HepG2 (cell line): Measurements from ENCODE around the gene TSPAN32. TPM values are rescaled to one million over a fixed set of nuclear protein-coding genes. Genes with fewer than 3 reads are reported as not detected.

Source experiments
- ATAC-seq: fragments of 200-7000 bp; cut with Tn5 transposase; 3 replicates; pipeline ENCODE4 v1.9.1; 2020; ENCODE audit warnings: mild to moderate bottlenecking, moderate library complexity
- BruUV-seq: library from RNA; stranded (reverse); fragments of 400-500 nt; replicated peaks from 2 replicates; lab custom pipeline; 2021; lab: Mats Ljungman, UMichigan
- CTCF ChIA-PET: fragments of 300-600 bp; formaldehyde crosslinking; extraction: SDS; loops from one replicate; lab custom pipeline; 2021; ENCODE audit warnings: low total read pairs, inconsistent platforms, low intra/inter-chr PET ratio; lab: Yijun Ruan, JAX
- POLR2A ChIA-PET: fragments of 350-600 bp; sonication (Branson Sonifier 250); formaldehyde crosslinking; loops from one replicate; lab custom pipeline; 2020; ENCODE audit warnings: antibody characterized with exemption, inconsistent platforms; lab: Yijun Ruan, JAX
- DNase-seq: peaks from one replicate; pipeline ENCODE4 v3.0.0-alpha.2; 2015; ENCODE audit warnings: low spot score
- FAIRE-seq: peaks from 3 replicates; lab custom pipeline; 2011; peaks lifted over from hg19 to GRCh38; lab: Jason Lieb, UNC
- H2AFZ ChIP-seq: one replicate; pipeline ENCODE4 v1.6.1; 2011; ENCODE audit warnings: low read length, inconsistent platforms
- H3K27ac ChIP-seq: fragments of 300-600 bp; 3 replicates; pipeline ENCODE4 v1.8.0; 2011; ENCODE audit warnings: mixed run types, mild to moderate bottlenecking, mixed read lengths, low read length, inconsistent platforms; ENCODE audit not compliant: insufficient read depth; ENCODE audit errors: extremely low read length
- H3K27me3 ChIP-seq, 2 experiments: fragments of 200-600 bp in 1 of 2; 2 replicates in 1 of 2; 3 replicates in 1 of 2; pipeline versions ENCODE4 v1.6.0 to v1.8.0; 2011; ENCODE audit warnings: low read length in 2 of 2, mild to moderate bottlenecking in 2 of 2, moderate library complexity in 2 of 2, inconsistent platforms in 1 of 2; ENCODE audit not compliant: insufficient read depth in 2 of 2, control insufficient read depth in 1 of 2
- H3K36me3 ChIP-seq, 2 experiments: fragments of 200-600 bp in 1 of 2; replicated peaks in 1 of 2; 2 replicates in 1 of 2; 3 replicates in 1 of 2; pipeline versions ENCODE4 v1.5.1 to v1.8.0; 2011; ENCODE audit warnings: low read length in 2 of 2, inconsistent platforms in 1 of 2; ENCODE audit not compliant: insufficient read depth in 2 of 2, control insufficient read depth in 1 of 2
- H3K4me1 ChIP-seq: 2 replicates; pipeline ENCODE4 v1.5.1; 2012; ENCODE audit warnings: low read length, inconsistent platforms; ENCODE audit not compliant: insufficient read depth
- H3K4me2 ChIP-seq: 2 replicates; pipeline ENCODE4 v1.6.0; 2011; ENCODE audit warnings: low read depth, low read length, inconsistent platforms
- H3K4me3 ChIP-seq, 3 experiments: fragments of 200-600 bp in 1 of 3; sonication (generic), shearing (Covaris generic) in 1 of 3; replicated peaks in 1 of 3; 2 replicates each; pipeline ENCODE4 v1.5.1; 2011 to 2016; ENCODE audit warnings: low read length in 3 of 3, inconsistent platforms in 2 of 3, low read depth in 2 of 3, mild to moderate bottlenecking in 2 of 3, control low read depth in 1 of 3, mixed read lengths in 1 of 3; ENCODE audit not compliant: insufficient read depth in 1 of 3
- H3K79me2 ChIP-seq: one replicate; pipeline ENCODE4 v1.6.1; 2011; ENCODE audit warnings: low read length, inconsistent platforms; ENCODE audit not compliant: insufficient read depth
- H3K9ac ChIP-seq: 2 replicates; pipeline ENCODE4 v1.6.0; 2011; ENCODE audit warnings: mild to moderate bottlenecking, low read depth, low read length, inconsistent platforms; ENCODE audit not compliant: insufficient read depth
- H3K9me3 ChIP-seq: 2 replicates; pipeline ENCODE4 v1.5.1; 2012; ENCODE audit warnings: mild to moderate bottlenecking, low read length
- H4K20me1 ChIP-seq: 2 replicates; pipeline ENCODE4 v1.6.0; 2011; ENCODE audit warnings: inconsistent platforms, mild to moderate bottlenecking, low read length, moderate library complexity; ENCODE audit not compliant: insufficient read depth
- NCOA5 ChIP-seq: sonication (generic); formaldehyde crosslinking; IDR thresholded peaks from 2 replicates; pipeline ENCODE4 v1.4.0; 2020; ENCODE audit warnings: missing genetic modification reagents
- REL ChIP-seq: sonication (generic); formaldehyde crosslinking; conservative IDR thresholded peaks from 2 replicates; pipeline ENCODE4 v1.8.0; 2022; ENCODE audit warnings: mild to moderate bottlenecking, missing genetic modification reagents, moderate library complexity
- WGBS: methylation state at CpG from one replicate; pipeline ENCODE4 v1.1.6; 2017; ENCODE audit warnings: low lambda C conversion rate; 5-methylcytosine and 5-hydroxymethylcytosine counted together
- in situ Hi-C: cut with HindIII; loops from 2 replicates; pipeline ENCODE4 v1.10.0; 2017; ENCODE audit warnings: low pct_unique_long_range_greater_than_20kb; ENCODE audit not compliant: extremely low pct_ligation_motif_present
- intact Hi-C: fragments of 100-400 bp; cut with micrococcal nuclease; formaldehyde crosslinking; loops from one replicate; pipeline ENCODE4 v1.10.0; 2022; ENCODE audit not compliant: unreplicated experiment
- polyA plus RNA-seq, 8 experiments: library from polyadenylated mRNA; depleted of rRNA in 3 of 8; stranded (reverse) in 7 of 8; unstranded in 1 of 8; fragments of >200 nt; fragmentation: Illumina TruSeq in 4 of 8; extraction: Trizol in 4 of 8; gene quantifications; 2 replicates each; pipeline versions ENCODE4 v1.2.1 to v1.2.3, GENCODE V29; 2011 to 2016; ENCODE audit warnings: low read depth in 4 of 8, missing spikeins in 1 of 8, mixed read lengths in 1 of 8; ENCODE audit not compliant: insufficient read depth in 1 of 8
- total RNA-seq, 5 experiments: library from RNA; depleted of rRNA; stranded (reverse); fragments of >200 nt; fragmentation: Illumina TruSeq; extraction: Trizol; gene quantifications; 2 replicates each; pipeline ENCODE4 v1.2.3, GENCODE V29; 2016; ENCODE audit warnings: low read depth in 1 of 5
- TF ChIP-seq, protein P1 (sequence below): sonication (generic); formaldehyde crosslinking; IDR thresholded peaks from 2 replicates; pipeline ENCODE4 v1.5.0; 2020; ENCODE audit warnings: missing genetic modification reagents
- TF ChIP-seq, protein P2 (sequence below): sonication (generic); formaldehyde crosslinking; IDR thresholded peaks from 2 replicates; pipeline ENCODE4 v1.4.0; 2020; ENCODE audit warnings: missing genetic modification reagents, borderline replicate concordance
- TF ChIP-seq, protein P3 (sequence below): sonication (generic); formaldehyde crosslinking; IDR thresholded peaks from 2 replicates; pipeline ENCODE4 v1.4.0; 2020; ENCODE audit warnings: mild to moderate bottlenecking, missing genetic modification reagents
- TF ChIP-seq, protein P4 (sequence below): sonication (generic); formaldehyde crosslinking; IDR thresholded peaks from 2 replicates; pipeline ENCODE4 v1.5.0; 2020; ENCODE audit warnings: missing genetic modification reagents

Gene TSPAN32
- total and polyA plus RNA-seq, 2 of the 13 experiments (the other 11 are each of a cell fraction or from before 2014, with no cell fraction given), result 0.09 to 0.70 TPM

DNA sequence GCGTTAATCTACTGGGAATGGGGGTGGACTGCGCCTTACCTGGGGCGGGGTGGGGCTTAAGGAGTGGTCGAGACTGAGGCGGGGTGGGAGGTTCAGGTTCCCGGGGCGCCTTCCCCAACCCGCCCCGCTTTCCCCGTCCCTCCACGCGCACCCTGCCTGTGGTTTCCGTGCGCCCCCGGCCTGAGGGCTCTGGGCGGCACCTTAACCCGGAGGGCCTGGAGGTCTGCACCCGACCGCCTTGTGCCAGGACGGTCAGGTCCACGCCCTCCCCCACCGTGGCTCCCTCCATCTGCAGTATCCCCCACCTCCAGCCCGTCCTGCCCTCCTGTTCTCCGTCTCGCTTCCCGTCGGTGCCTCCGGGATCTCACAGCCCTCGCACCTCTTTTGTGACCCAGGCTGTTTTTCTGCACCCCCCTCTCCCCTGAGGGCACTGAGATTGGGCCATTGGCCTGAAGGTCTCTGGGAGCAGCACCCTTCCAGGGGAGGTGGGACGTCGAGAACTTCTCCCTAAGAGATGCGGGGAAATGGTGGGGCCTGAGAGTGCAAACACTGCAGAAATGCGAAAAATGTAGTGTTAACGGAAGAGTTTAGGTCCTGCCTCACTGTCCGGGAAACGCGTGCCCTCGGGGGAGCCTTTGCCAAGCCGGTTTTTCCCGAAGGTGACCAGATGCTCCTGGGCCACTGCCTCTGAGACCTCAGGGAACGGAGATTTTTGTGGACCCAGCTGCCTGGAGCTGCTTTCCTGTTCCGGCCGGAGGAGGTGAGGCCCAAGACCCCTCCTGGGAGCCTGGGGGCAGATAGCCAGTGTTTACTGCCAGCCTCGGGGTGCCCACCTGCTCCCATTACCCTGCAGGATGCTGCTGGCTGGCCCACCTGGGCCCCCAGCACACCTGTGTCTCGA is 30.2 kb upstream of the TSPAN32 start:
- WGBS, result 79% methylated on average over 30 of the region's 45 CpGs
- TF ChIP-seq, protein P1, sequence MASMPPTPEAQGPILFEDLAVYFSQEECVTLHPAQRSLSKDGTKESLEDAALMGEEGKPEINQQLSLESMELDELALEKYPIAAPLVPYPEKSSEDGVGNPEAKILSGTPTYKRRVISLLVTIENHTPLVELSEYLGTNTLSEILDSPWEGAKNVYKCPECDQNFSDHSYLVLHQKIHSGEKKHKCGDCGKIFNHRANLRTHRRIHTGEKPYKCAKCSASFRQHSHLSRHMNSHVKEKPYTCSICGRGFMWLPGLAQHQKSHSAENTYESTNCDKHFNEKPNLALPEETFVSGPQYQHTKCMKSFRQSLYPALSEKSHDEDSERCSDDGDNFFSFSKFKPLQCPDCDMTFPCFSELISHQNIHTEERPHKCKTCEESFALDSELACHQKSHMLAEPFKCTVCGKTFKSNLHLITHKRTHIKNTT (CRISPR knock-in tag), result no peak
- TF ChIP-seq, protein P2, sequence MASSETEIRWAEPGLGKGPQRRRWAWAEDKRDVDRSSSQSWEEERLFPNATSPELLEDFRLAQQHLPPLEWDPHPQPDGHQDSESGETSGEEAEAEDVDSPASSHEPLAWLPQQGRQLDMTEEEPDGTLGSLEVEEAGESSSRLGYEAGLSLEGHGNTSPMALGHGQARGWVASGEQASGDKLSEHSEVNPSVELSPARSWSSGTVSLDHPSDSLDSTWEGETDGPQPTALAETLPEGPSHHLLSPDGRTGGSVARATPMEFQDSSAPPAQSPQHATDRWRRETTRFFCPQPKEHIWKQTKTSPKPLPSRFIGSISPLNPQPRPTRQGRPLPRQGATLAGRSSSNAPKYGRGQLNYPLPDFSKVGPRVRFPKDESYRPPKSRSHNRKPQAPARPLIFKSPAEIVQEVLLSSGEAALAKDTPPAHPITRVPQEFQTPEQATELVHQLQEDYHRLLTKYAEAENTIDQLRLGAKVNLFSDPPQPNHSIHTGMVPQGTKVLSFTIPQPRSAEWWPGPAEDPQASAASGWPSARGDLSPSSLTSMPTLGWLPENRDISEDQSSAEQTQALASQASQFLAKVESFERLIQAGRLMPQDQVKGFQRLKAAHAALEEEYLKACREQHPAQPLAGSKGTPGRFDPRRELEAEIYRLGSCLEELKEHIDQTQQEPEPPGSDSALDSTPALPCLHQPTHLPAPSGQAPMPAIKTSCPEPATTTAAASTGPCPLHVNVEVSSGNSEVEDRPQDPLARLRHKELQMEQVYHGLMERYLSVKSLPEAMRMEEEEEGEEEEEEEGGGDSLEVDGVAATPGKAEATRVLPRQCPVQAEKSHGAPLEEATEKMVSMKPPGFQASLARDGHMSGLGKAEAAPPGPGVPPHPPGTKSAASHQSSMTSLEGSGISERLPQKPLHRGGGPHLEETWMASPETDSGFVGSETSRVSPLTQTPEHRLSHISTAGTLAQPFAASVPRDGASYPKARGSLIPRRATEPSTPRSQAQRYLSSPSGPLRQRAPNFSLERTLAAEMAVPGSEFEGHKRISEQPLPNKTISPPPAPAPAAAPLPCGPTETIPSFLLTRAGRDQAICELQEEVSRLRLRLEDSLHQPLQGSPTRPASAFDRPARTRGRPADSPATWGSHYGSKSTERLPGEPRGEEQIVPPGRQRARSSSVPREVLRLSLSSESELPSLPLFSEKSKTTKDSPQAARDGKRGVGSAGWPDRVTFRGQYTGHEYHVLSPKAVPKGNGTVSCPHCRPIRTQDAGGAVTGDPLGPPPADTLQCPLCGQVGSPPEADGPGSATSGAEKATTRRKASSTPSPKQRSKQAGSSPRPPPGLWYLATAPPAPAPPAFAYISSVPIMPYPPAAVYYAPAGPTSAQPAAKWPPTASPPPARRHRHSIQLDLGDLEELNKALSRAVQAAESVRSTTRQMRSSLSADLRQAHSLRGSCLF, result no peak
- TF ChIP-seq, protein P3, sequence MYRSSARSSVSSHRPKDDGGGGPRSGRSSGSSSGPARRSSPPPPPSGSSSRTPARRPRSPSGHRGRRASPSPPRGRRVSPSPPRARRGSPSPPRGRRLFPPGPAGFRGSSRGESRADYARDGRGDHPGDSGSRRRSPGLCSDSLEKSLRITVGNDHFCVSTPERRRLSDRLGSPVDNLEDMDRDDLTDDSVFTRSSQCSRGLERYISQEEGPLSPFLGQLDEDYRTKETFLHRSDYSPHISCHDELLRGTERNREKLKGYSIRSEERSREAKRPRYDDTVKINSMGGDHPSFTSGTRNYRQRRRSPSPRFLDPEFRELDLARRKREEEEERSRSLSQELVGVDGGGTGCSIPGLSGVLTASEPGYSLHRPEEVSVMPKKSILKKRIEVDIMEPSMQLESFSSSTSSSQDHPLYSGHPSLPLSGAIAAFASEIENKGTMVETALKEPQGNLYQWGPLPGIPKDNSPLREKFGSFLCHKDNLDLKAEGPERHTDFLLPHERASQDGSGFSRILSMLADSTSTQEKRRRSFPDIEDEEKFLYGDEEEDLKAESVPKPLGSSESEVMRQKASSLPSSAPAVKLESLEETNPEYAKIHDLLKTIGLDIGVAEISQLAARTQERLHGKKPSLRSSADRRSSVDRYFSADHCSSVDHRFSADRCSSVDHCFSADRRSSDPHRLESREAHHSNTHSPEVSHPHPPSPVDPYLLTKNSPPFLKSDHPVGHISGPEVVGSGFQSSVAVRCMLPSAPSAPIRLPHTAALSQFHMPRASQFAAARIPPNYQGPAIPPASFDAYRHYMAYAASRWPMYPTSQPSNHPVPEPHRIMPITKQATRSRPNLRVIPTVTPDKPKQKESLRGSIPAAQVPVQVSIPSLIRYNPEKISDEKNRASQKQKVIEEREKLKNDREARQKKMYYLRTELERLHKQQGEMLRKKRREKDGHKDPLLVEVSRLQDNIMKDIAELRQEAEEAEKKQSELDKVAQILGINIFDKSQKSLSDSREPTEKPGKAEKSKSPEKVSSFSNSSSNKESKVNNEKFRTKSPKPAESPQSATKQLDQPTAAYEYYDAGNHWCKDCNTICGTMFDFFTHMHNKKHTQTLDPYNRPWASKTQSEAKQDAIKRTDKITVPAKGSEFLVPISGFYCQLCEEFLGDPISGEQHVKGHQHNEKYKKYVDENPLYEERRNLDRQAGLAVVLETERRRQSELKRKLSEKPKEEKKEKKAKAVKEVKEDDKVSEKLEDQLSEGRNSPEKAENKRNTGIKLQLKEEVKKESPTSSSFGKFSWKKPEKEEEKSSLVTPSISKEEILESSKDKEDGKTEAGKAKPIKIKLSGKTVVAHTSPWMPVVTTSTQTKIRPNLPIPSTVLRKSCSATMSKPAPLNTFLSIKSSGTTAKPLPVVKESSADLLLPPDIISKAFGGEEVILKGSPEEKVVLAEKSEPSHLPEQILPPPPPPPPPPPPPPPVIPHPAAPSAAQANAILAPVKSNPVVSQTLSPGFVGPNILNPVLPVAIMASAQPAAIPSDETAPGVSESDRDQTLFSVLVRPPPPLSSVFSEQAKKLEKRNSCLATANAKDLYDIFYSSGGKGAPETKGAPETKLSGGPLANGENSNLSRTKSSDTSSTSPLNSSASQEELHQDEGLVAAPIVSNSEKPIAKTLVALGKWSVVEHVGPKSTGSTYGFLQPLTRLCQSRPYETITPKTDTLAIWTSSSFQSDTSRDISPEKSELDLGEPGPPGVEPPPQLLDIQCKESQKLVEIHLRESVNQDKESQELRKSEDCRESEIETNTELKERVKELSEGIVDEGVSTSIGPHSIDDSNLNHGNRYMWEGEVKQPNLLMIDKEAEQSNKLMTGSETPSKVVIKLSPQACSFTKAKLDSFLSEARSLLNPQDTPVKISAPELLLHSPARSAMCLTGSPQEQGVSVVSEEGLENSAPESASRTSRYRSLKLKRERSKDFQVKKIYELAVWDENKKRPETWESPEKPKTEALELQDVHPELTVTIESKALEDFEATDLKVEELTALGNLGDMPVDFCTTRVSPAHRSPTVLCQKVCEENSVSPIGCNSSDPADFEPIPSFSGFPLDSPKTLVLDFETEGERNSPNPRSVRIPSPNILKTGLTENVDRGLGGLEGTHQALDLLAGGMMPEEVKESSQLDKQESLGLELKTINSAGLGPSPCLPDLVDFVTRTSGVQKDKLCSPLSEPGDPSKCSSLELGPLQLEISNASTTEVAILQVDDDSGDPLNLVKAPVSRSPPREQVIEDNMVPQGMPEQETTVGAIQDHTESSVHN (CRISPR knock-in tag), result no peak
- TF ChIP-seq REL (CRISPR knock-in tag), result no peak
- TF ChIP-seq, protein P4, sequence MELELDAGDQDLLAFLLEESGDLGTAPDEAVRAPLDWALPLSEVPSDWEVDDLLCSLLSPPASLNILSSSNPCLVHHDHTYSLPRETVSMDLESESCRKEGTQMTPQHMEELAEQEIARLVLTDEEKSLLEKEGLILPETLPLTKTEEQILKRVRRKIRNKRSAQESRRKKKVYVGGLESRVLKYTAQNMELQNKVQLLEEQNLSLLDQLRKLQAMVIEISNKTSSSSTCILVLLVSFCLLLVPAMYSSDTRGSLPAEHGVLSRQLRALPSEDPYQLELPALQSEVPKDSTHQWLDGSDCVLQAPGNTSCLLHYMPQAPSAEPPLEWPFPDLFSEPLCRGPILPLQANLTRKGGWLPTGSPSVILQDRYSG, result no peak
- no peak for TF ChIP-seq NCOA5 (CRISPR knock-in tag)

More for the DNA sequence above, 30.2 kb upstream of the TSPAN32 start:
- no TSS peak for BruUV-seq
- Histone ChIP-seq H3K4me2 (no peak overlapping the region), H4K20me1 (no peaks in the 10 kb centered on the region), H3K9me3 (no peaks in the 10 kb centered on the region), H3K9ac (no peak overlapping the region), H2AFZ (no peak overlapping the region), H3K4me3 (no peak overlapping the region), H3K27ac (no peak overlapping the region), H3K36me3 (no peaks in the 10 kb centered on the region), H3K27me3 (peaks cover 3 to 31% of the 10 kb centered on the region in 2 experiments; a peak in 4 of 5 replicates), H3K4me1 (peaks cover 10% of the 10 kb centered on the region; the same call in 1 of the 2 replicates), H3K79me2 (no peaks in the 10 kb centered on the region)
- intact Hi-C loops, result no loop called here
- ATAC-seq (no peak), DNase-seq (no peak), FAIRE-seq (no peak)
- ChIA-PET POLR2A (no interaction called here), CTCF (no interaction called here)
- in situ Hi-C loops, result no loop called here
